Natural killer cell (primary cell): Measurements from ENCODE around the gene MIPEP. TPM values are rescaled to one million over a fixed set of nuclear protein-coding genes. Genes with fewer than 3 reads are reported as not detected.

Experiments used
- ATAC-seq, 3 donors: fragments of 150-1000 bp in 2 of 3; fragments of 200-7000 bp in 1 of 3; cut with Tn5 transposase; 1 replicate in 1 of 3; 2 replicates in 2 of 3; pipeline ENCODE4 v1.10.0; 2021; ENCODE audit warnings: mild to moderate bottlenecking in 2 of 3, moderate library complexity in 2 of 3
- DNase-seq, 2 donors: peaks; one replicate each; pipeline versions ENCODE4 v3.0.0 to v3.0.0-alpha.2; 2013 to 2021; ENCODE audit warnings: mixed read lengths in 1 of 2
- H3K27ac ChIP-seq: one replicate; pipeline ENCODE4 v1.5.1; 2013; ENCODE audit warnings: mild to moderate bottlenecking, low read length
- H3K27me3 ChIP-seq: one replicate; pipeline ENCODE4 v1.6.1; 2013; ENCODE audit warnings: low read length; ENCODE audit not compliant: control insufficient read depth, insufficient read depth
- H3K36me3 ChIP-seq: one replicate; pipeline ENCODE4 v1.6.1; 2013; ENCODE audit warnings: low read length; ENCODE audit not compliant: control insufficient read depth, insufficient read depth
- H3K4me1 ChIP-seq: one replicate; pipeline ENCODE4 v1.6.1; 2013; ENCODE audit warnings: low read length; ENCODE audit not compliant: control insufficient read depth, insufficient read depth
- H3K4me3 ChIP-seq: one replicate; pipeline ENCODE4 v1.5.1; 2013; ENCODE audit warnings: low read length
- H3K9me3 ChIP-seq: one replicate; pipeline ENCODE4 v1.6.1; 2013; ENCODE audit warnings: low read length; ENCODE audit not compliant: control insufficient read depth, insufficient read depth
- H3K27ac Mint-ChIP-seq, 2 donors: one replicate each; pipeline ENCODE4 v1.8.0; 2022; ENCODE audit warnings: mild to moderate bottlenecking in 2 of 2, mixed read lengths in 2 of 2, moderate library complexity in 1 of 2
- H3K27me3 Mint-ChIP-seq, 2 donors: one replicate each; pipeline ENCODE4 v1.8.0; 2022; ENCODE audit warnings: low read depth in 2 of 2, mixed read lengths in 2 of 2
- H3K36me3 Mint-ChIP-seq: one replicate; pipeline ENCODE4 v1.8.0; 2022; ENCODE audit warnings: mixed read lengths
- H3K4me1 Mint-ChIP-seq, 2 donors: one replicate each; pipeline ENCODE4 v1.8.0; 2022; ENCODE audit warnings: mixed read lengths in 2 of 2
- H3K4me3 Mint-ChIP-seq: one replicate; pipeline ENCODE4 v1.8.0; 2022; ENCODE audit warnings: mild to moderate bottlenecking, moderate library complexity, mixed read lengths
- H3K9me3 Mint-ChIP-seq, 2 donors: one replicate each; pipeline ENCODE4 v1.8.0; 2022; ENCODE audit warnings: mixed read lengths in 2 of 2
- WGBS: methylation state at CpG from one replicate; pipeline ENCODE4 v1.1.7; 2013; ENCODE audit warnings: missing lambda C conversion rate; ENCODE audit not compliant: insufficient coverage; 5-methylcytosine and 5-hydroxymethylcytosine counted together
- intact Hi-C: fragments of 100-400 bp; cut with micrococcal nuclease; formaldehyde crosslinking; loops from one replicate; pipeline ENCODE4 v1.14.2; 2022
- total RNA-seq, 4 donors: library from RNA; stranded (reverse); fragments of 120-200 nt in 1 of 4; gene quantifications; one replicate each; pipeline versions ENCODE4 v1.2.3 to v1.2.4, GENCODE V29; 2013 to 2022
- TF ChIP-seq, protein P1 (sequence below): fragments of 200-600 bp; IDR thresholded peaks from one replicate; pipeline ENCODE4 v1.8.0; 2022; ENCODE audit warnings: antibody characterized with exemption

MIPEP gene
- total RNA-seq, 3 donors from 2014 or later (not counting 1 experiment from before 2014, with no cell fraction given) = 9.7 to 10.1 (median 9.7) TPM

- H3K27me3 ChIP-seq = no peaks in the 10 kb centered on the region
- Mint-ChIP-seq H3K9me3 (no peaks in the 10 kb centered on the region), H3K36me3 (no peaks in the 10 kb centered on the region), H3K4me1 (no peaks in the 10 kb centered on the region), H3K27ac (no peak overlapping the region), H3K4me3 (no peak overlapping the region), H3K27me3 (no peaks in the 10 kb centered on the region)
- DNase-seq (no peak), ATAC-seq (no peak)
- no peak overlapping the region for H3K27ac ChIP-seq
- H3K9me3 ChIP-seq = no peaks in the 10 kb centered on the region
- intact Hi-C loops = no loop called here
- H3K4me3 ChIP-seq = no peak overlapping the region
- TF ChIP-seq, protein P1, sequence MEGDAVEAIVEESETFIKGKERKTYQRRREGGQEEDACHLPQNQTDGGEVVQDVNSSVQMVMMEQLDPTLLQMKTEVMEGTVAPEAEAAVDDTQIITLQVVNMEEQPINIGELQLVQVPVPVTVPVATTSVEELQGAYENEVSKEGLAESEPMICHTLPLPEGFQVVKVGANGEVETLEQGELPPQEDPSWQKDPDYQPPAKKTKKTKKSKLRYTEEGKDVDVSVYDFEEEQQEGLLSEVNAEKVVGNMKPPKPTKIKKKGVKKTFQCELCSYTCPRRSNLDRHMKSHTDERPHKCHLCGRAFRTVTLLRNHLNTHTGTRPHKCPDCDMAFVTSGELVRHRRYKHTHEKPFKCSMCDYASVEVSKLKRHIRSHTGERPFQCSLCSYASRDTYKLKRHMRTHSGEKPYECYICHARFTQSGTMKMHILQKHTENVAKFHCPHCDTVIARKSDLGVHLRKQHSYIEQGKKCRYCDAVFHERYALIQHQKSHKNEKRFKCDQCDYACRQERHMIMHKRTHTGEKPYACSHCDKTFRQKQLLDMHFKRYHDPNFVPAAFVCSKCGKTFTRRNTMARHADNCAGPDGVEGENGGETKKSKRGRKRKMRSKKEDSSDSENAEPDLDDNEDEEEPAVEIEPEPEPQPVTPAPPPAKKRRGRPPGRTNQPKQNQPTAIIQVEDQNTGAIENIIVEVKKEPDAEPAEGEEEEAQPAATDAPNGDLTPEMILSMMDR = no peak
- no peaks in the 10 kb centered on the region for H3K36me3 ChIP-seq
- no peaks in the 10 kb centered on the region for H3K4me1 ChIP-seq
- 54% methylated on average over 6 of the region's 7 CpGs for WGBS
Measured at GRCh38 chr13:23794267-23795161, 94.7 kb downstream of the MIPEP start.

DNA sequence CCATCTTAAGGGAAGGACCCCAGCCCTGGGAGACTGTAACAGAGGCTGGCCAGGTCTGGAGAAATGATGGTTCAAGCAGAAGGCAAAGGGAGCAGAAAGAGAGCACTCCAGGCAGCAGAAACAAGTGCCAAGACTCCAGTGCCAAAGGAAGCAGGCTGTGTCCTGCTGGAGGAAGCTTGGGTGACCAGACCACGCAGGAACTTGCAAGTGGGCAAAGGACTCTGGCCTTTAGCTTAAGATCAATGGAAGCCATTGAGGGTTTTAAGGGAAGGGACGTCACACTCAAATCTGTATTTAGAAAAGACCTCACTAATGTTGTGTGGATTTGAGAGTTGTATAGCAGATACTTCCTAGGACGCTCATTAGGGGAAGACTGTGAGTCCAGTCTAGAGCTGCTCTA lies 95.5 kb downstream of the MIPEP start:
- no peaks in the 10 kb centered on the region for H3K36me3 Mint-ChIP-seq
- no peak overlapping the region for H3K4me3 ChIP-seq
- no peaks in the 10 kb centered on the region for H3K36me3 ChIP-seq
- H3K27me3 ChIP-seq = no peaks in the 10 kb centered on the region
- intact Hi-C loops = no loop called here
- DNase-seq (no peak), ATAC-seq (no peak)
- no peaks in the 10 kb centered on the region for H3K9me3 Mint-ChIP-seq
- H3K27ac Mint-ChIP-seq = no peak overlapping the region
- no peaks in the 10 kb centered on the region for H3K27me3 Mint-ChIP-seq
- H3K27ac ChIP-seq = no peak overlapping the region
- H3K4me1 ChIP-seq = no peaks in the 10 kb centered on the region
- H3K4me1 Mint-ChIP-seq = no peaks in the 10 kb centered on the region
- 95% methylated on average over 3 of the region's 3 CpGs for WGBS
- TF ChIP-seq, protein P1 = no peak
- no peak overlapping the region for H3K4me3 Mint-ChIP-seq
- no peaks in the 10 kb centered on the region for H3K9me3 ChIP-seq

- Histone ChIP-seq H3K27ac (no peak overlapping the region), H3K36me3 (no peaks in the 10 kb centered on the region), H3K4me3 (no peak overlapping the region), H3K4me1 (no peaks in the 10 kb centered on the region), H3K9me3 (no peaks in the 10 kb centered on the region), H3K27me3 (no peaks in the 10 kb centered on the region)
- Mint-ChIP-seq H3K27ac (no peak overlapping the region), H3K9me3 (no peaks in the 10 kb centered on the region), H3K4me3 (no peak overlapping the region), H3K27me3 (no peaks in the 10 kb centered on the region), H3K36me3 (no peaks in the 10 kb centered on the region), H3K4me1 (no peaks in the 10 kb centered on the region)
- WGBS = 100% methylated on average over 1 of the region's 1 CpG
- TF ChIP-seq, protein P1 = no peak
- no peak for ATAC-seq
- no peak for DNase-seq
- intact Hi-C loops = no loop called here
Measured at GRCh38 chr13:23792680-23793079, 96.5 kb downstream of the MIPEP start.
